Measurements from ENCODE around the gene PCDHGA5.
"Not testable (repeated sequence)": the region's sequence is repeated elsewhere in the genome, so short reads cannot be mapped to it uniquely, and the experiment has no call there.

Gene PCDHGA5

DNA sequence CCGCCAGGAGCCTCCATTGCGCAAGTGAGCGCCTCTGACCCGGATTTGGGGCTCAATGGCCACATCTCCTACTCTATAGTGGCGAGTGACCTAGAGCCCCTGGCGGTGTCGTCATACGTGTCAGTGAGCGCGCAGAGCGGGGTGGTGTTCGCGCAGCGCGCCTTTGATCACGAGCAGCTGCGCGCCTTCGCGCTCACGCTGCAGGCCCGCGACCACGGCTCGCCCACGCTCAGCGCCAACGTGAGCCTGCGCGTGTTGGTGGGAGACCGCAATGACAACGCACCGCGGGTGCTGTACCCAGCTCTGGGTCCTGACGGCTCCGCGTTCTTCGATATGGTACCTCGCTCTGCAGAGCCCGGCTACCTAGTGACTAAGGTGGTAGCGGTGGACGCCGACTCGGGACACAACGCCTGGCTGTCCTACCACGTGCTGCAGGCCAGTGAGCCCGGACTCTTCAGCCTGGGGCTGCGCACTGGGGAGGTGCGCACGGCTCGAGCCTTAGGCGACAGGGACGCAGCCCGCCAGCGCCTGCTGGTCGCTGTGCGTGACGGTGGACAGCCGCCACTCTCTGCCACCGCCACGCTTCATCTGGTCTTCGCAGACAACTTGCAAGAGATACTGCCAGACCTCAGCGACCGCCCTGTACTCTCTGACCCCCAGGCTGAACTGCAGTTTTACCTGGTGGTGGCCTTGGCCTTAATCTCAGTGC lies 45.8 kb downstream of the PCDHGA5 start:
- no peaks in the 10 kb centered on the region for H3K36me3 ChIP-seq
- peaks cover 100% of the 10 kb centered on the region for H3K27me3 ChIP-seq
- peaks cover 0 to 7% of the 10 kb centered on the region in 2 experiments for H3K4me1 ChIP-seq (ENCODE audit: control insufficient read depth in 1 of 2, insufficient read depth in 1 of 2, low read depth in 1 of 2, low read length in 1 of 2)
- TF ChIP-seq, protein P1, sequence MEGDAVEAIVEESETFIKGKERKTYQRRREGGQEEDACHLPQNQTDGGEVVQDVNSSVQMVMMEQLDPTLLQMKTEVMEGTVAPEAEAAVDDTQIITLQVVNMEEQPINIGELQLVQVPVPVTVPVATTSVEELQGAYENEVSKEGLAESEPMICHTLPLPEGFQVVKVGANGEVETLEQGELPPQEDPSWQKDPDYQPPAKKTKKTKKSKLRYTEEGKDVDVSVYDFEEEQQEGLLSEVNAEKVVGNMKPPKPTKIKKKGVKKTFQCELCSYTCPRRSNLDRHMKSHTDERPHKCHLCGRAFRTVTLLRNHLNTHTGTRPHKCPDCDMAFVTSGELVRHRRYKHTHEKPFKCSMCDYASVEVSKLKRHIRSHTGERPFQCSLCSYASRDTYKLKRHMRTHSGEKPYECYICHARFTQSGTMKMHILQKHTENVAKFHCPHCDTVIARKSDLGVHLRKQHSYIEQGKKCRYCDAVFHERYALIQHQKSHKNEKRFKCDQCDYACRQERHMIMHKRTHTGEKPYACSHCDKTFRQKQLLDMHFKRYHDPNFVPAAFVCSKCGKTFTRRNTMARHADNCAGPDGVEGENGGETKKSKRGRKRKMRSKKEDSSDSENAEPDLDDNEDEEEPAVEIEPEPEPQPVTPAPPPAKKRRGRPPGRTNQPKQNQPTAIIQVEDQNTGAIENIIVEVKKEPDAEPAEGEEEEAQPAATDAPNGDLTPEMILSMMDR (IDR thresholded peaks at IDR 0.05) = no peak
- H3K27ac ChIP-seq = no peak overlapping the region
- peaks cover 20% of the 10 kb centered on the region for H3K9me3 ChIP-seq
- H3K4me3 ChIP-seq (ENCODE audit: low read depth in 1 of 2, low read length in 1 of 2) = no peak overlapping the region

DNA sequence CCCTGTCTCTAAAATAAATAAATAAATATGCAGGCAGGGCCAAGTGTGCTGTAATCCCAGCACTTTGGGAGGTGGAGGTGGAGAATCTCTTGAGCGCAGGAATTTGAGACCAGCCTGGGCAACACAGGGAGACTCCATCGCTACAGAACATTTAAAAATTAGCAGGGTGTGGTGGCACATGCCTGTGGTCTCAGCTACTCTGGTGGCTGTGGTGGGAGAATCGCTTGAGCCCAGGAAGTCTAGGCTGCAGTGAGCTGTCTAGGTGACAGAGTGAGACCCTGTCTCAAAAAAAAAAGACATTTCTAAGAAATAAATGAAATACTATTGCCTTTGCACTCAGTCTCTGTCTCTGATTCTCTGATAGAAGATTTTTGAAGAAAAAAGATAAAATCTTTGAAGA lies 47.6 kb downstream of the PCDHGA5 start:
- TF ChIP-seq, protein P1 (IDR thresholded peaks at IDR 0.05) = no peak
- no peaks in the 10 kb centered on the region for H3K36me3 ChIP-seq
- H3K4me1 ChIP-seq (ENCODE audit: control insufficient read depth in 1 of 2, insufficient read depth in 1 of 2, low read depth in 1 of 2, low read length in 1 of 2) = peaks cover 0 to 7% of the 10 kb centered on the region in 2 experiments
- H3K9me3 ChIP-seq = peaks cover 20% of the 10 kb centered on the region
- H3K27ac ChIP-seq = no peak overlapping the region
- H3K4me3 ChIP-seq (ENCODE audit: low read depth in 1 of 2, low read length in 1 of 2) = no peak overlapping the region
- peaks cover 100% of the 10 kb centered on the region for H3K27me3 ChIP-seq

DNA sequence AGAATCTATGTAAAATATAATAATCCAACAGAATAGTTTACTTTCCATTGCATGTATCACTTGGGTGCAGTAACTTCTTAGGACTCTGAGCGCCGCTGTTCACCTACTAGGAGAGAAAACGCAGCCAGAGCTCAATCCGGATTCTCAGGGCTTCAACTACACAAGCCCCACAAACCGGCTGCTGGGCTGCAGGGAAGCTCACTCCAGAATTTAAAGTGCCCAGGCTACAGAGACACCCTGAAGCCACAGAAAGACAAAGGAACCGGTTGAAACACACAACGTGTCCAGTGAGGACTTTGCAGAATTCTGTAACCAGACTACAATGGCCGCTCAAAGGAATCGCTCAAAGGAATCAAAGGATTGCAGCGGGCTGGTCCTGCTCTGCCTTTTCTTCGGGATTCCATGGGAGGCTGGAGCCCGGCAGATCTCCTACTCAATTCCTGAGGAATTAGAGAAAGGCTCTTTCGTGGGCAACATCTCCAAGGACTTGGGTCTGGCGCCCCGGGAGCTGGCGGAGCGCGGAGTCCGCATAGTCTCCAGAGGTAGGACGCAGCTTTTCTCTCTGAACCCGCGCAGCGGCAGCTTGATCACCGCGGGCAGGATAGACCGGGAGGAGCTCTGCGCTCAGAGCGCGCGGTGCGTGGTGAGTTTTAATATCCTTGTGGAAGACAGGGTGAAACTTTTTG lies 49.0 kb downstream of the PCDHGA5 start, which contains the start of gene PCDHGA10:
Gene PCDHGA10, plus strand, starts transcription at position 134 of the 686 bp plus-strand sequence. Its CDS starts 189 bp downstream, at position 323.
- Histone ChIP-seq H3K4me3 (ENCODE audit: low read depth in 1 of 2, low read length in 1 of 2) (peak within 1 kb of the TSS; percentile 19 to 30), H3K9me3 (peaks cover 19% of the 10 kb centered on the region), H3K27me3 (peaks cover 100% of the 10 kb centered on the region), H3K27ac (no peak within 1 kb of the TSS), H3K4me1 (ENCODE audit: control insufficient read depth in 1 of 2, insufficient read depth in 1 of 2, low read depth in 1 of 2, low read length in 1 of 2) (peaks cover 7 to 14% of the 10 kb centered on the region in 2 experiments), H3K36me3 (no peaks in the 10 kb centered on the region)
- TF ChIP-seq, protein P1 (IDR thresholded peaks at IDR 0.05) = no peak

DNA sequence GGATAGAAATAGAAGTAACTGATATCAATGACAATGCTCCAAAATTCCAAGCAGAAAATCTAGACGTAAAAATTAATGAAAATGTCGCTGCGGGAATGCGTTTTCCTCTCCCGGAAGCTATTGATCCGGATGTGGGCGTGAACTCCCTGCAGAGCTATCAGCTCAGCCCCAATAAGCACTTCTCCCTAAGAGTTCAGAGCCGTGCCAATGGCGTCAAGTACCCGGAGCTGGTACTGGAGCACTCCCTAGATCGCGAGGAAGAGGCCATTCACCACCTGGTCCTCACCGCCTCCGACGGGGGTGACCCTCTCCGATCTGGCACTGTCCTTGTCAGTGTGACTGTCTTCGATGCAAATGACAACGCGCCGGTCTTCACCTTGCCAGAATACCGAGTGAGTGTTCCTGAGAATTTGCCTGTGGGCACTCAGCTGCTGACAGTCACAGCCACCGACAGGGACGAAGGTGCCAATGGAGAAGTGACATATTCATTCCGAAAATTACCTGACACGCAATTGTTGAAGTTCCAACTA lies 49.6 kb downstream of the PCDHGA5 start:
- TF ChIP-seq, protein P1 (IDR thresholded peaks at IDR 0.05) = no peak
- Histone ChIP-seq H3K36me3 (no peaks in the 10 kb centered on the region), H3K4me3 (ENCODE audit: low read depth in 1 of 2, low read length in 1 of 2) (no peak overlapping the region), H3K27ac (no peak overlapping the region), H3K4me1 (ENCODE audit: control insufficient read depth in 1 of 2, insufficient read depth in 1 of 2, low read depth in 1 of 2, low read length in 1 of 2) (peaks cover 8 to 14% of the 10 kb centered on the region in 2 experiments), H3K9me3 (peaks cover 14% of the 10 kb centered on the region), H3K27me3 (peaks cover 100% of the 10 kb centered on the region)

DNA sequence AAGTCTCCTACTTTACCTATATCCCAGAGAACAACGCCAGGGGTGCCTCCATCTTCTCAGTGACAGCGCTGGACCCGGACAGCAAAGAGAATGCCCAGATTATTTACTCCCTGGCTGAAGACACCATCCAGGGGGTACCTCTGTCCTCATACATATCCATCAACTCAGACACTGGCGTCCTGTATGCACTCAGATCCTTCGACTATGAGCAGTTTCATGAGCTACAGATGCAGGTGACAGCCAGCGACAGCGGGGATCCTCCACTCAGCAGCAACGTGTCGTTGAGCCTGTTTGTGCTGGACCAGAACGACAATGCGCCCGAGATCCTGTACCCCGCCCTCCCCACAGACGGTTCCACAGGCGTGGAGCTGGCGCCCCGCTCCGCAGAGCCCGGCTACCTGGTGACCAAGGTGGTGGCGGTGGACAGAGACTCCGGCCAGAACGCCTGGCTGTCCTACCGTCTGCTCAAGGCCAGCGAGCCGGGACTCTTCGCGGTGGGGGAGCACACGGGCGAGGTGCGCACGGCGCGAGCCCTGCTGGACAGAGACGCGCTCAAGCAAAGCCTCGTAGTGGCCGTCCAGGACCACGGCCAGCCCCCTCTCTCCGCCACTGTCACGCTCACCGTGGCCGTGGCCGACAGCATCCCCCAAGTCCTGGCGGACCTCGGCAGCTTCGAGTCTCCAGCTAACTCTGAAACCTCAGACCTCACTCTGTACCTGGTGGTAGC lies 50.7 kb downstream of the PCDHGA5 start:
- Histone ChIP-seq H3K9me3 (peaks cover 11% of the 10 kb centered on the region), H3K4me1 (ENCODE audit: control insufficient read depth in 1 of 2, insufficient read depth in 1 of 2, low read depth in 1 of 2, low read length in 1 of 2) (peaks cover 8 to 14% of the 10 kb centered on the region in 2 experiments), H3K27me3 (peaks cover 100% of the 10 kb centered on the region)
- not testable (repeated sequence) for H3K27ac ChIP-seq; H3K4me3 ChIP-seq (ENCODE audit: low read depth in 1 of 2, low read length in 1 of 2); H3K36me3 ChIP-seq

DNA sequence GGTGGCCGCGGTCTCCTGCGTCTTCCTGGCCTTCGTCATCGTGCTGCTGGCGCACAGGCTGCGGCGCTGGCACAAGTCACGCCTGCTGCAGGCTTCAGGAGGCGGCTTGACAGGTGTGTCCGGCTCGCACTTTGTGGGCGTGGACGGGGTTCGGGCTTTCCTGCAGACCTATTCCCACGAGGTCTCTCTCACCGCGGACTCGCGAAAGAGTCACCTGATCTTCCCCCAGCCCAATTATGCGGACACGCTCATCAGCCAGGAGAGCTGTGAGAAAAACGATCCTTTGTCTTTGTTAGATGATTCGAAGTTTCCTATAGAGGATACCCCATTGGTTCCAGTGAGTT lies 51.3 kb downstream of the PCDHGA5 start:
- not testable (repeated sequence) for H3K9me3 ChIP-seq; H3K4me3 ChIP-seq (ENCODE audit: low read depth in 1 of 2, low read length in 1 of 2); H3K27ac ChIP-seq; H3K36me3 ChIP-seq
- Histone ChIP-seq H3K27me3 (peaks cover 100% of the 10 kb centered on the region), H3K4me1 (ENCODE audit: control insufficient read depth in 1 of 2, insufficient read depth in 1 of 2, low read depth in 1 of 2, low read length in 1 of 2) (peaks cover 8 to 14% of the 10 kb centered on the region in 2 experiments)

All from neutrophil (primary cell).